Endodermal cell (in vitro differentiated cells): ENCODE data around the gene LRCH1. TPM values are rescaled to one million over a fixed set of nuclear protein-coding genes. Genes with fewer than 3 reads are reported as not detected.

ENCODE experiments used
- DNase-seq: peaks from one replicate; pipeline ENCODE4 v3.0.0-alpha.2; 2017
- H3K27ac ChIP-seq: 2 replicates; pipeline ENCODE4 v1.5.1; 2013; ENCODE audit warnings: mild to moderate bottlenecking, low read depth, low read length, moderate library complexity
- H3K27me3 ChIP-seq: 2 replicates; pipeline ENCODE4 v1.6.1; 2013; ENCODE audit warnings: mild to moderate bottlenecking, low read length, moderate library complexity; ENCODE audit not compliant: insufficient read depth, control insufficient read depth, poor library complexity, severe bottlenecking
- H3K36me3 ChIP-seq: 2 replicates; pipeline ENCODE4 v1.7.0; 2013; ENCODE audit warnings: mild to moderate bottlenecking, low read length, moderate library complexity; ENCODE audit not compliant: control insufficient read depth, insufficient read depth
- H3K4me1 ChIP-seq: one replicate; pipeline ENCODE4 v1.7.0; 2013; ENCODE audit warnings: low read length; ENCODE audit not compliant: control insufficient read depth, insufficient read depth
- H3K4me3 ChIP-seq: 2 replicates; pipeline ENCODE4 v1.5.1; 2013; ENCODE audit warnings: mild to moderate bottlenecking, low read length, moderate library complexity
- H3K9ac ChIP-seq: 2 replicates; pipeline ENCODE4 v1.6.1; 2013; ENCODE audit warnings: mild to moderate bottlenecking, low read length, moderate library complexity; ENCODE audit not compliant: poor library complexity, severe bottlenecking; ENCODE audit errors: extremely low read depth
- H3K9me3 ChIP-seq: 2 replicates; pipeline ENCODE4 v1.6.1; 2013; ENCODE audit warnings: mild to moderate bottlenecking, low read length, moderate library complexity; ENCODE audit not compliant: control insufficient read depth
- H3K27ac Mint-ChIP-seq: 2 replicates; pipeline ENCODE4 v1.8.0; 2020; ENCODE audit warnings: mixed read lengths
- H3K27me3 Mint-ChIP-seq: 2 replicates; pipeline ENCODE4 v1.8.0; 2021; ENCODE audit warnings: mild to moderate bottlenecking, mixed read lengths; ENCODE audit not compliant: insufficient read depth
- H3K36me3 Mint-ChIP-seq: 2 replicates; pipeline ENCODE4 v1.8.0; 2020; ENCODE audit warnings: low read depth, mixed read lengths
- H3K4me1 Mint-ChIP-seq: 2 replicates; pipeline ENCODE4 v1.8.0; 2020; ENCODE audit warnings: mixed read lengths
- H3K4me3 Mint-ChIP-seq: 2 replicates; pipeline ENCODE4 v1.8.0; 2020; ENCODE audit warnings: mild to moderate bottlenecking, moderate library complexity, mixed read lengths
- H3K9me3 Mint-ChIP-seq: 2 replicates; pipeline ENCODE4 v1.8.0; 2020; ENCODE audit warnings: mild to moderate bottlenecking, mixed read lengths
- WGBS, 2 experiments: methylation state at CpG; one replicate each; pipeline versions ENCODE4 v1.1.5 to v1.1.7; 2013; ENCODE audit warnings: missing lambda C conversion rate in 2 of 2, mixed read lengths in 1 of 2; ENCODE audit not compliant: insufficient coverage in 1 of 2, insufficient read length in 1 of 2; 5-methylcytosine and 5-hydroxymethylcytosine counted together
- total RNA-seq, 2 donors: library from RNA; stranded (reverse); fragmentation: NEBNext Ultra II Directional in 1 of 2; extraction: Animal tissue kit (Norgen Biotek cat#: 25700) in 1 of 2; gene quantifications; 2 replicates in 1 of 2; 3 replicates in 1 of 2; pipeline ENCODE4 v1.2.1, GENCODE V29; 2021
- TF ChIP-seq, protein P1 (sequence below): fragments of 200-600 bp; sonication (generic); conservative IDR thresholded peaks from 2 replicates; pipeline ENCODE4 v1.5.0; 2021; ENCODE audit warnings: antibody characterized with exemption, mild to moderate bottlenecking

The LRCH1 gene
- total RNA-seq, 2 donors from 2014 or later = 8.1 to 11.8 TPM

- peak overlapping the region; percentile 14 for H3K27ac ChIP-seq
- WGBS, 2 experiments = 82 to 89% methylated on average over 5 to 10 of the region's 10 CpGs
These were observed 132.2 kb downstream of the LRCH1 start for GRCh38 chr13:46685006-46685730.

GRCh38 chr13:46686171-46686570 lies 133.2 kb downstream of the LRCH1 start:
- H3K9me3 ChIP-seq = no peaks in the 10 kb centered on the region
- no peaks in the 10 kb centered on the region for H3K36me3 ChIP-seq
- no peak overlapping the region for H3K4me3 ChIP-seq
- no peak overlapping the region for H3K4me3 Mint-ChIP-seq
- no peak overlapping the region for H3K27ac Mint-ChIP-seq
- H3K4me1 Mint-ChIP-seq = peaks cover 58% of the 10 kb centered on the region
- no peaks in the 10 kb centered on the region for H3K36me3 Mint-ChIP-seq
- WGBS, 2 experiments = 88 to 93% methylated on average over 3 to 4 of the region's 4 CpGs
- TF ChIP-seq, protein P1, sequence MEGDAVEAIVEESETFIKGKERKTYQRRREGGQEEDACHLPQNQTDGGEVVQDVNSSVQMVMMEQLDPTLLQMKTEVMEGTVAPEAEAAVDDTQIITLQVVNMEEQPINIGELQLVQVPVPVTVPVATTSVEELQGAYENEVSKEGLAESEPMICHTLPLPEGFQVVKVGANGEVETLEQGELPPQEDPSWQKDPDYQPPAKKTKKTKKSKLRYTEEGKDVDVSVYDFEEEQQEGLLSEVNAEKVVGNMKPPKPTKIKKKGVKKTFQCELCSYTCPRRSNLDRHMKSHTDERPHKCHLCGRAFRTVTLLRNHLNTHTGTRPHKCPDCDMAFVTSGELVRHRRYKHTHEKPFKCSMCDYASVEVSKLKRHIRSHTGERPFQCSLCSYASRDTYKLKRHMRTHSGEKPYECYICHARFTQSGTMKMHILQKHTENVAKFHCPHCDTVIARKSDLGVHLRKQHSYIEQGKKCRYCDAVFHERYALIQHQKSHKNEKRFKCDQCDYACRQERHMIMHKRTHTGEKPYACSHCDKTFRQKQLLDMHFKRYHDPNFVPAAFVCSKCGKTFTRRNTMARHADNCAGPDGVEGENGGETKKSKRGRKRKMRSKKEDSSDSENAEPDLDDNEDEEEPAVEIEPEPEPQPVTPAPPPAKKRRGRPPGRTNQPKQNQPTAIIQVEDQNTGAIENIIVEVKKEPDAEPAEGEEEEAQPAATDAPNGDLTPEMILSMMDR = no peak
- H3K9ac ChIP-seq = no peak overlapping the region
- H3K27ac ChIP-seq = peak overlapping the region; percentile 14
- peaks cover 39% of the 10 kb centered on the region for H3K27me3 ChIP-seq
- H3K9me3 Mint-ChIP-seq = no peaks in the 10 kb centered on the region
- no peak for DNase-seq
- H3K27me3 Mint-ChIP-seq = peaks cover 27% of the 10 kb centered on the region
- H3K4me1 ChIP-seq = peaks cover 21% of the 10 kb centered on the region

More at GRCh38 chr13:46685006-46685730, 132.2 kb downstream of the LRCH1 start:
- Histone ChIP-seq H3K4me1 (peaks cover 21% of the 10 kb centered on the region), H3K27me3 (peaks cover 49% of the 10 kb centered on the region), H3K36me3 (no peaks in the 10 kb centered on the region), H3K9ac (peak overlapping the region; percentile 17), H3K9me3 (no peaks in the 10 kb centered on the region), H3K4me3 (peak overlapping the region; percentile 68)
- Mint-ChIP-seq H3K27ac (peak overlapping the region; percentile 26), H3K4me3 (no peak overlapping the region), H3K27me3 (peaks cover 27% of the 10 kb centered on the region), H3K9me3 (no peaks in the 10 kb centered on the region), H3K4me1 (peaks cover 48% of the 10 kb centered on the region), H3K36me3 (no peaks in the 10 kb centered on the region)
- TF ChIP-seq, protein P1 = no peak
- no peak for DNase-seq

DNA sequence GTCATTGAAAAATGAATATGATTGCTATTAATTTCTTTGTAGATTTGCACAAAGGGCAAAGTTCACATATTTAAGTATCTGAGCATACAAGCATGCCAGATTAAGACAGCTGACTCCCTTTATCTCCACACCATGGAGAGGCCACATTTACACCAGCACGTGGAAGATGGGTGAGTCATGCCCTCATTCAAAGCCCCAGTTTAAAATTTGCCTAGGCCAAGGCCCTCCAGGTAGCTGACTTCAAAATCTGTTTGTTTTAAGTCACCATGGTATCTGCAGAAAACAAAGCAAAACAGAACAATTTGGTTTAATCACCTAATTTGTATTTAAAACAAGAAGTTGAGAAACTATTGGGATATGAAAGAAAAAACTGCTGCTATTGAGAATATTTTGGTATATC lies 134.8 kb downstream of the LRCH1 start:
- Mint-ChIP-seq H3K4me3 (no peak overlapping the region), H3K9me3 (no peaks in the 10 kb centered on the region), H3K4me1 (peaks cover 58% of the 10 kb centered on the region), H3K27me3 (peaks cover 18% of the 10 kb centered on the region), H3K27ac (peak overlapping the region; percentile 42), H3K36me3 (no peaks in the 10 kb centered on the region)
- H3K27me3 ChIP-seq = peaks cover 23% of the 10 kb centered on the region
- peaks cover 21% of the 10 kb centered on the region for H3K4me1 ChIP-seq
- no peak overlapping the region for H3K27ac ChIP-seq
- peaks cover 3% of the 10 kb centered on the region for H3K36me3 ChIP-seq
- H3K9ac ChIP-seq = peak overlapping the region; percentile 45
- H3K4me3 ChIP-seq = no peak overlapping the region
- H3K9me3 ChIP-seq = no peaks in the 10 kb centered on the region
- TF ChIP-seq, protein P1 = no peak
- peak; percentile 85 for DNase-seq
- 3% methylated on average over 1 of the region's 1 CpG; no CpG with 5 or more reads in 1 of the 2 experiments for WGBS, 2 experiments
